GM12873 (cell line): ENCODE data around the gene CTSH.

ENCODE experiments used
- CTCF ChIP-seq: IDR thresholded peaks from 2 replicates; pipeline ENCODE4 v1.5.1; 2012; ENCODE audit warnings: low read depth, mild to moderate bottlenecking, moderate library complexity, low read length, control low read depth; ENCODE audit not compliant: insufficient read depth; ENCODE audit errors: missing control alignments

The CTSH gene

DNA sequence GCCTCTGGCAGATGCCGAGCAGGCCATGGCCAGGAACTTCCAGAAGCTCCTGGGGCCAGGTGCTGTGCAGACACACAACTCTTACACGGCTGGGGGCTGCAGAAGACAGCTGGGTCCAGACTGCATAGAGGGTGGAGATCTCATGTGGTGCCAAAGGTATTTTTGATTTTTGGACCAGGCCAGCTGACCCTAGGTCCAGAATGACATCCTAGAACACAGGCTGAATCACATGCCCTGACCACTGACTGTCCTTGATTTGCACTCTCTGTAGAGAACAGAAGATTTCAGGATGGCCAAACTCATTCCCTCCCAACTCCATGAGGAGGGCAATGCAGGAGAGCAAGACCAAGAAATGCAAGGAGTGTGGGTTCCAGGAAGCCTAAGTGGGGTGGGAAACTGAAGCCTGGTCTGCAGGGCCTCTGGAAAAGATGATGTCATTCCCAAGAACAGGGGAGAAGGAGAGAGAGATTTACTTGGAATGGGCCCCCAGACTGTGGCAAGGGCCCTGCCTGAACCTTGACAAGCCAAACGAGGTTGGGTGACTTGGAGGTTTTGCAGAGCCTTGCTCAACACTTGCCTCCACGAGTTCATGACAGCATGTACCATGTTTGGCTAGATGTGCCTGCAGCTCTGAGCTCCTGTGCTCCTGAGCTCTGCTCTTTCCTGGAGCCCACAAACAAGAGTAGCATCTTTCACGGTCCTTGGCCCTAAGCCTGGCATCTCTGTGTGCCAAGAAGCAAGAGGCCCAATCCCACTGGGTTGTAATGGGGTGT lies 38.5 kb upstream of the CTSH start:
- TF ChIP-seq CTCF = no peak

DNA sequence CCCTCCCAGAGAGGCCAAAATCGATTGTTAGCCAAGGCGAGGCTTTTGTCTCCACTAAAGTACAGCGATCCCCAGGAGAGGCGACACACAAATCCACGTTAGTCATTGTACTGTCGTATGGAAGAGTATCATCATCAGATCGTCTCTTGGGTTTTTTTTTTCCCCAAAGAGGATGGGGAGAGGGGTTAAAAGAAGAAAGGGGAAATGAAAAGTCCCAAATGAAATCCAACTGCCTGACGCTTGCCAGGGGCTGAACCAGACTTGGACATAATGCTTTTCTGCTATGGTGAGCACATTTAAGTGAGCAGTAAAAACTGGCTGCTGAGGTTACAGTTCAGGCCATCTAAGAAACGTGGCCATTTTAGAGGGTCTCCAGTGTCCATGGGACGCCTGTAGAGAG lies 37.9 kb upstream of the CTSH start:
- TF ChIP-seq CTCF = no peak

GRCh38 chr15:78981532-78982313 lies 36.9 kb upstream of the CTSH start:
- TF ChIP-seq CTCF = no peak

DNA sequence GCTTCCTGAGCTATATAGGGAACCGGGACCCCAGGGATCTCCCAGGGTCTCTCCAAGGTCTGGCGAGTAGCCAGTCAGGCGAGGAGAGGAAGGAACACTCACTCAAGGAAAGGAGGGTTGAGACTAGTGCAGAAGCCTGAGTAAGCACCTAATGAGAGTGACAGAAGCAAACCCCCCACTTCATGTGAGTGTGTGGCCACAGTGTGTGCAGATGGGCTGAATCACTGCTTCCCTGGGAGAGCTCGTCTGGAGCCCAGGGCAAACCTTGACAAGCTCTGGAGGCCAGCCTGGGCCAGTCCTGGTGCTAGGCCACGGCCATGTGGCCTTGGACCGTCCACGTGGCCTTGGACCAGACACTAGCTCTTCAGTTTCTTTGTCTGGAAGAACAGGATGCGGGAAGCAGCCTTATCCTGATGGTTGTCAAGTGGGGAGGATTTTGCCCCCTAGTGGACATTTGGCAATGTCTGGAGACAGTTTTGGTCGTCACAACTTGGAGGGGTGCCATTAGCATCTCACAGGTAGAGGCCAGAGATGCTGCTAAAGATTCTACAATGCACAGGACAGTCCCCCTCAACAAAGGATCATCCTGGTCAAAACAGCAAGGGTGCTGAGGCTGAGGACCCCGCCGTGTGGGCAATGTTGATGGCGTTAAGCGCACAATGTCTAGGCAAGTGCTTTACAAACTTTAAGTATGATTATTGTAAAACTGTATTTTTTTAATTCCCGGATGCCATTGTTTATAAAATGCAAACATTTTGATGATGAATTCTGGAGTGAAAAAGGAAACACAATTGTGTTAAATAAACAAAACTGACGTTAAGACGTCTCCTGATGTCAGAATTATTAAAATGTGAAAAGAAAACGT lies 34.8 kb upstream of the CTSH start:
- peak; percentile 88 for TF ChIP-seq CTCF

DNA sequence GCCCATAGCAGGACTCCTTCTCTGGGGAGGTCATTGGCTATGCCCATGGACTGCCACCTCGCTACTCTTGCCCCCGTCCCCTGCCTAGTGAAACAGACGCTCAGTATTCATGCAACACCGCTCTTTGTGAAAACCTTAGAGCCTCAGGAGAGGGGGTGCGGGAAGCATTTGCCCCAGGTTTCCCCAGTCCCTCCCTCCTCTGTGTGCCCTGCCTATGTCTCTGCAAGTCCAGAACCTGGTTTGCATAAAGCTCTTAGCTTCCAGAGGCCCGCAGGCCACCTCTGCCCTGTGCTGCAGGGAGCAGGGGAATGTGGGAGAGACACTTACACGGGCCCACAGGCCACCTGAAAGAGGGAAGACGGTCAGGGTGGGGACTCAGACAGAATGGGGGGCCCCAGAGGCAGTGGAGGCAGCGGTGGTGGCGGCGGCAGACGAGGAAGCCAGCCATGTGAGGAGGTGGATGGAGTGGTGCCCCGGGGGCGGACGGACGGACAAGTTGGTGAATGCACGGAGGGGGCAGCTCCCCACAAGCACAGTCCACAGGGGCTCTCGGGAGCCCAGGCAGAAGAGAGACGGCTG lies 33.8 kb upstream of the CTSH start:
- no peak for TF ChIP-seq CTCF

- TF ChIP-seq CTCF = no peak
Observed at GRCh38 chr15:78977591-78978347, 32.9 kb upstream of the CTSH start.
